Activated B cell treated with CpG ODN at 0.5 μM for 24 hours (primary cell): ENCODE measurements around the gene ZNF408. TPM values are rescaled to one million over a fixed set of nuclear protein-coding genes. Genes with fewer than 3 reads are reported as not detected.

Experiments used
- ATAC-seq: fragments of 200-7000 bp; cut with Tn5 transposase; one replicate; pipeline ENCODE4 v1.10.0; 2021; ENCODE audit warnings: low read depth, mild to moderate bottlenecking, moderate library complexity
- CTCF ChIA-PET: fragments of 350-600 bp; sonication (Branson Sonifier 250); formaldehyde crosslinking; loops from one replicate; lab custom pipeline; 2021; ENCODE audit warnings: antibody characterized with exemption; lab: Charles Lee
- POLR2A ChIA-PET: fragments of 350-600 bp; sonication (Branson Sonifier 250); formaldehyde crosslinking; loops from one replicate; lab custom pipeline; 2021; ENCODE audit warnings: antibody characterized with exemption; lab: Charles Lee
- DNase-seq: peaks from one replicate; pipeline ENCODE4 v3.0.0; 2022
- H3K27ac Mint-ChIP-seq: one replicate; pipeline ENCODE4 v1.8.0; 2020; ENCODE audit warnings: mixed read lengths
- H3K27me3 Mint-ChIP-seq: one replicate; pipeline ENCODE4 v1.8.0; 2021; ENCODE audit warnings: mixed read lengths
- H3K36me3 Mint-ChIP-seq: one replicate; pipeline ENCODE4 v1.8.0; 2021; ENCODE audit warnings: low read depth, mixed read lengths
- H3K4me1 Mint-ChIP-seq: one replicate; pipeline ENCODE4 v1.8.0; 2021; ENCODE audit warnings: mixed read lengths
- H3K4me3 Mint-ChIP-seq: one replicate; pipeline ENCODE4 v1.8.0; 2020; ENCODE audit warnings: mild to moderate bottlenecking, mixed read lengths
- H3K9me3 Mint-ChIP-seq: one replicate; pipeline ENCODE4 v1.8.0; 2020; ENCODE audit warnings: mixed read lengths
- CTCF ChIP-seq: fragments of 200-600 bp; IDR thresholded peaks from one replicate; pipeline ENCODE4 v1.8.0; 2022; ENCODE audit warnings: antibody characterized with exemption, mild to moderate bottlenecking
- intact Hi-C: fragments of 100-400 bp; cut with micrococcal nuclease; formaldehyde crosslinking; loops from one replicate; pipeline ENCODE4 v1.15.1; 2024
- total RNA-seq: library from RNA; stranded (reverse); gene quantifications from 2 replicates; pipeline ENCODE4 v1.2.3, GENCODE V29; 2022

Gene ZNF408
- total RNA-seq, 1 donor from 2014 or later: 16.1 TPM

GRCh38 chr11:46721286-46721685 lies 20.5 kb downstream of the ZNF408 start:
- H3K9me3 Mint-ChIP-seq: no peaks in the 10 kb centered on the region
- no peak overlapping the region for H3K27ac Mint-ChIP-seq
- peaks cover 3% of the 10 kb centered on the region for H3K27me3 Mint-ChIP-seq
- intact Hi-C loops: no loop called here
- H3K4me1 Mint-ChIP-seq: peaks cover 2% of the 10 kb centered on the region
- no peaks in the 10 kb centered on the region for H3K36me3 Mint-ChIP-seq
- POLR2A ChIA-PET: no interaction called here
- DNase-seq: no peak
- TF ChIP-seq CTCF: no peak
- H3K4me3 Mint-ChIP-seq: no peak overlapping the region
- CTCF ChIA-PET: no interaction called here
- ATAC-seq: no peak

GRCh38 chr11:46722566-46723358 lies 21.9 kb downstream of the ZNF408 start:
- H3K27me3 Mint-ChIP-seq: peaks cover 3% of the 10 kb centered on the region
- CTCF ChIA-PET: no interaction called here
- ATAC-seq (no peak), DNase-seq (no peak)
- TF ChIP-seq CTCF: no peak
- POLR2A ChIA-PET: no interaction called here
- no peaks in the 10 kb centered on the region for H3K36me3 Mint-ChIP-seq
- H3K9me3 Mint-ChIP-seq: no peaks in the 10 kb centered on the region
- H3K4me3 Mint-ChIP-seq: no peak overlapping the region
- H3K4me1 Mint-ChIP-seq: peaks cover 2% of the 10 kb centered on the region
- intact Hi-C loops: no loop called here
- no peak overlapping the region for H3K27ac Mint-ChIP-seq

- intact Hi-C loops: no loop called here
These were observed 22.5 kb downstream of the ZNF408 start for GRCh38 chr11:46723359-46723680.

GRCh38 chr11:46724088-46724487 lies 23.3 kb downstream of the ZNF408 start:
- Mint-ChIP-seq H3K9me3 (no peaks in the 10 kb centered on the region), H3K27me3 (peaks cover 3% of the 10 kb centered on the region), H3K4me1 (peaks cover 2% of the 10 kb centered on the region), H3K4me3 (no peak overlapping the region), H3K36me3 (no peaks in the 10 kb centered on the region), H3K27ac (no peak overlapping the region)
- TF ChIP-seq CTCF: no peak
- intact Hi-C loops: no loop called here
- ChIA-PET POLR2A (no interaction called here), CTCF (no interaction called here)
- DNase-seq (no peak), ATAC-seq (no peak)

More at GRCh38 chr11:46723359-46723680, 22.5 kb downstream of the ZNF408 start:
- CTCF ChIA-PET: no interaction called here
- Mint-ChIP-seq H3K4me3 (no peak overlapping the region), H3K27me3 (peaks cover 3% of the 10 kb centered on the region), H3K4me1 (peaks cover 2% of the 10 kb centered on the region), H3K27ac (no peak overlapping the region), H3K9me3 (no peaks in the 10 kb centered on the region), H3K36me3 (no peaks in the 10 kb centered on the region)
- DNase-seq (no peak), ATAC-seq (no peak)
- POLR2A ChIA-PET: no interaction called here
- TF ChIP-seq CTCF: no peak

- Mint-ChIP-seq H3K4me3 (no peak overlapping the region), H3K27me3 (peaks cover 3% of the 10 kb centered on the region), H3K9me3 (no peaks in the 10 kb centered on the region), H3K27ac (no peak overlapping the region), H3K36me3 (no peaks in the 10 kb centered on the region), H3K4me1 (peaks cover 2% of the 10 kb centered on the region)
- ATAC-seq (no peak), DNase-seq (no peak)
- ChIA-PET CTCF (no interaction called here), POLR2A (no interaction called here)
- intact Hi-C loops: no loop called here
- TF ChIP-seq CTCF: no peak
These were observed 24.7 kb downstream of the ZNF408 start for GRCh38 chr11:46725338-46726205.
